PC-3 (cell line): ENCODE results near the gene PACSIN1. TPM values are rescaled to one million over a fixed set of nuclear protein-coding genes. Genes with fewer than 3 reads are reported as not detected.

Experiments used
- ATAC-seq: fragments of 200-7000 bp; cut with Tn5 transposase; 2 replicates; pipeline ENCODE4 v1.9.1; 2020; ENCODE audit warnings: mild to moderate bottlenecking, moderate library complexity
- BruUV-seq: library from RNA; stranded (reverse); fragments of 400-500 nt; replicated peaks from 2 replicates; lab custom pipeline; 2021; lab: Mats Ljungman, UMichigan
- CTCF ChIA-PET: fragments of 300-600 bp; sonication (Branson Sonifier 250); formaldehyde crosslinking; loops from one replicate; lab custom pipeline; 2022; ENCODE audit warnings: antibody characterized with exemption; lab: Charles Lee
- POLR2A ChIA-PET: fragments of 300-600 bp; sonication (Branson Sonifier 250); formaldehyde crosslinking; loops from one replicate; lab custom pipeline; 2022; ENCODE audit warnings: antibody characterized with exemption; ENCODE audit not compliant: unreplicated experiment; lab: Charles Lee
- DNase-seq: peaks from one replicate; pipeline ENCODE4 v3.0.0-alpha.2; 2015
- H2AFZ ChIP-seq: fragments of 300-600 bp; sonication (generic); 2 replicates; pipeline ENCODE4 v1.6.0; 2016; ENCODE audit warnings: antibody characterized with exemption, low read length
- H3F3A ChIP-seq: fragments of 300-600 bp; sonication (generic); one replicate; pipeline ENCODE4 v1.6.0; 2017; ENCODE audit warnings: antibody characterized with exemption, low read length, control low read depth, mild to moderate bottlenecking; ENCODE audit not compliant: unreplicated experiment
- H3K27ac ChIP-seq: fragments of 300-600 bp; sonication (generic); 2 replicates; pipeline ENCODE4 v1.5.1; 2016; ENCODE audit warnings: mild to moderate bottlenecking, low read length
- H3K27me3 ChIP-seq: fragments of 300-600 bp; sonication (generic); 2 replicates; pipeline ENCODE4 v1.6.1; 2016; ENCODE audit warnings: low read length, mixed read lengths
- H3K36me3 ChIP-seq: fragments of 300-600 bp; sonication (generic); 2 replicates; pipeline ENCODE4 v1.6.1; 2016; ENCODE audit warnings: low read depth, mixed run types, low read length, mixed read lengths
- H3K4me1 ChIP-seq: fragments of 300-600 bp; sonication (generic); 2 replicates; pipeline ENCODE4 v1.5.1; 2016; ENCODE audit warnings: low read length; ENCODE audit not compliant: insufficient read depth
- H3K4me2 ChIP-seq: fragments of 300-600 bp; sonication (generic); 2 replicates; pipeline ENCODE4 v1.6.0; 2016; ENCODE audit warnings: low read length
- H3K4me3 ChIP-seq: fragments of 300-600 bp; sonication (generic); 2 replicates; pipeline ENCODE4 v1.5.1; 2016; ENCODE audit warnings: mild to moderate bottlenecking, low read length, mixed read lengths
- H3K79me2 ChIP-seq: fragments of 300-600 bp; sonication (generic); 2 replicates; pipeline ENCODE4 v1.6.1; 2017; ENCODE audit warnings: low read length, mixed read lengths
- H3K9ac ChIP-seq: fragments of 300-600 bp; sonication (generic); 2 replicates; pipeline ENCODE4 v1.6.0; 2016; ENCODE audit warnings: mild to moderate bottlenecking, low read length
- H3K9me2 ChIP-seq: fragments of 300-600 bp; sonication (generic); replicated peaks from 2 replicates; pipeline ENCODE4 v1.6.1; 2016; ENCODE audit warnings: mixed run types, low read length, mixed read lengths
- H3K9me3 ChIP-seq: fragments of 300-600 bp; sonication (generic); 2 replicates; pipeline ENCODE4 v1.6.1; 2016; ENCODE audit warnings: low read length, mixed read lengths
- H4K20me1 ChIP-seq: fragments of 300-600 bp; sonication (generic); 2 replicates; pipeline ENCODE4 v1.6.1; 2016; ENCODE audit warnings: low read length, mixed read lengths
- CTCF ChIP-seq: fragments of 300-600 bp; sonication (generic); conservative IDR thresholded peaks from 2 replicates; pipeline ENCODE4 v1.5.1; 2017; ENCODE audit warnings: antibody characterized with exemption, low read depth, mild to moderate bottlenecking, low read length
- EZH2 ChIP-seq: fragments of 300-600 bp; sonication (generic); IDR thresholded peaks from one replicate; pipeline ENCODE4 v1.6.1; 2017; ENCODE audit warnings: antibody characterized with exemption, mild to moderate bottlenecking, low read length; ENCODE audit not compliant: unreplicated experiment
- EZH2phosphoT487 ChIP-seq: fragments of 300-600 bp; sonication (generic); IDR thresholded peaks from 2 replicates; pipeline ENCODE4 v1.6.1; 2018; ENCODE audit warnings: mild to moderate bottlenecking, antibody characterized with exemption, low read length, borderline replicate concordance
- intact Hi-C: fragments of 100-400 bp; cut with micrococcal nuclease; formaldehyde crosslinking; loops from 2 replicates; pipeline ENCODE4 v1.9.0; 2023
- total RNA-seq: library from RNA; depleted of rRNA; stranded (reverse); fragments of >200 nt; gene quantifications from 2 replicates; pipeline ENCODE4 v1.2.3, GENCODE V29; 2014

The PACSIN1 gene
- total RNA-seq, 1 experiment from 2014 or later, result 2.3 TPM

DNA sequence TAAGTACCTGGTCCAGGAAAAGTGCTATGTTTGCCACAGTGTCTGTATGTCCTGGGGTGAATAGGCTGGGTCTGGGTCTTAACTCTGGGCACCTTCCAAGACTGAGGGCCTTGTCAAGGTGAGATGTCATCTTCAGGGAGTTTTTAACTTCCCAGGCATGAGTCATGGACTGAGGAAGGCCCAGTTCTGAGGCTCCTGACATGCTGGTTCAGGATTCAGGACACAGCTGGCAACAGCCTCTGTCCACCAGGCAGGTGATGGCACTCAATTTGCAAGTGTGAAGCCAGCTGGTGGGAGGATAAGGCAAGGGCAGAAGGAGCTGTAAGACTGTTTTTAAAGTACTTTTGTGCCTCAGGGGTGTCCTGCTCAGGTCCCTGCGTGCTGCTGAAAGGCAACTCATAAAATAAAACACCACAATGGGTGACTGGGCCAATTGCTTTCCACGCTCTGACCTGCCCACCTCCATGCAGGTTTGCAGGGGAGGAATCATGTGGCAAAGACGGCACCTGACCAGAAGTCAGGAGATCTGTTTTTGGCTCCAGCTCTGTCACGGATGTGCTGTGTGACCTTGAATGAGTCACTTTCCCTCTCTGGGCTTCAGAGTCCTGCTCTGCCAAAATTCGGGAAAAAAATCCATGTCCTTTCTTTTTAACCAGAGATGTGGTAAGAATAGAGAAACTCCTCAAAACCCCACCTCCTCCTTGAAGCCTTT, 4.9 kb upstream of the PACSIN1 start:
- intact Hi-C loops, result no loop called here
- no peaks in the 10 kb centered on the region for H3K27me3 ChIP-seq
- no TSS peak for BruUV-seq
- no peak overlapping the region for H3K4me2 ChIP-seq
- no peaks in the 10 kb centered on the region for H3K36me3 ChIP-seq
- DNase-seq (peak; percentile 40), ATAC-seq (peak; percentile 8; the same call in 1 of the 2 replicates)
- TF ChIP-seq CTCF, result no peak
- no peak for TF ChIP-seq EZH2
- TF ChIP-seq EZH2phosphoT487, result no peak
- no peaks in the 10 kb centered on the region for H3K9me2 ChIP-seq
- ChIA-PET POLR2A (no interaction called here), CTCF (interaction anchor here (0.8 to 1.5 kb wide), 4 partner anchors 68 to 149 kb away, joined by 3 to 7 read pairs (median 4); no protein-coding TSS in a partner anchor)
- no peaks in the 10 kb centered on the region for H4K20me1 ChIP-seq
- no peaks in the 10 kb centered on the region for H3K79me2 ChIP-seq
- H3F3A ChIP-seq, result no peaks in the 10 kb centered on the region
- peaks cover 20% of the 10 kb centered on the region; the same call in 1 of the 2 replicates for H3K4me1 ChIP-seq
- H3K4me3 ChIP-seq, result no peak overlapping the region
- no peaks in the 10 kb centered on the region for H3K9me3 ChIP-seq
- H3K9ac ChIP-seq, result no peak overlapping the region
- no peak overlapping the region for H3K27ac ChIP-seq
- no peak overlapping the region for H2AFZ ChIP-seq

DNA sequence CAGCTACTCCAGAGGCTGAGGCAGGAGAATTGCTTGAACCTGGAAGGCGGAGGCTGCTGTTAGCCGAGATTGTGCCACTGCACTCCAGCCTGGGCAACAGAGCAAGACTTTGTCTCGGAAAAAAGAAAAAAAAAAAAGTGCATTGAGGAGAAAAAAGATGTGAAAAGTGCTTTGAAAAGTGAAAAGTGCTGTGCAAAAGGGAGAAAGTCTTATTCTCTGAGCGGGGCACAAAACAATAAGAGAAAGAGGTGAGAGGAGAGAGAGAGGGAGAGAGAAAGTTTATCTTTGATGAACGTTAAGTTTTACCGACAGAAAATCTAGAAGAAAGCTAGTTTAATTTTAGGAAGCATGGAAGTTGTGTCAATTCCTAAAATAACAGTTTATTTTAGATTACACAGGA, 3.9 kb upstream of the PACSIN1 start:
- POLR2A ChIA-PET, result no interaction called here
- intact Hi-C loops, result no loop called here

More for the DNA sequence above, 3.9 kb upstream of the PACSIN1 start:
- Histone ChIP-seq H2AFZ (peak overlapping the region; percentile 87), H4K20me1 (no peaks in the 10 kb centered on the region), H3K9me3 (no peaks in the 10 kb centered on the region), H3K79me2 (no peaks in the 10 kb centered on the region), H3K27me3 (no peaks in the 10 kb centered on the region), H3K27ac (no peak overlapping the region), H3F3A (no peaks in the 10 kb centered on the region), H3K36me3 (no peaks in the 10 kb centered on the region), H3K9me2 (no peaks in the 10 kb centered on the region), H3K4me2 (peak overlapping the region; percentile 67), H3K9ac (no peak overlapping the region), H3K4me3 (no peak overlapping the region), H3K4me1 (peaks cover 20% of the 10 kb centered on the region; the same call in 1 of the 2 replicates)
- CTCF ChIA-PET, result interaction anchor here (1.4 kb wide), 1 partner anchor 147 kb away, joined by 4 read pairs; no protein-coding TSS in a partner anchor
- ATAC-seq (no peak), DNase-seq (no peak)
- TF ChIP-seq EZH2phosphoT487, result no peak
- TF ChIP-seq CTCF, result no peak
- TF ChIP-seq EZH2, result no peak
- no TSS peak for BruUV-seq
